Osteocyte (in vitro differentiated cells): ENCODE measurements around the gene BPTF. TPM values are rescaled to one million over a fixed set of nuclear protein-coding genes. Genes with fewer than 3 reads are reported as not detected.
"Not testable (repeated sequence)": the region's sequence is repeated elsewhere in the genome, so short reads cannot be mapped to it uniquely, and the experiment has no call there.

Source experiments
- DNase-seq: peaks from one replicate; pipeline ENCODE4 v3.0.0; 2021; ENCODE audit warnings: mixed read lengths; ENCODE audit not compliant: unreplicated experiment; ENCODE audit errors: extremely low spot score
- H3K27ac Mint-ChIP-seq: one replicate; pipeline ENCODE4 v1.8.0; 2021; ENCODE audit warnings: mild to moderate bottlenecking, mixed read lengths; ENCODE audit not compliant: unreplicated experiment
- H3K27me3 Mint-ChIP-seq: one replicate; pipeline ENCODE4 v1.8.0; 2021; ENCODE audit warnings: mixed read lengths; ENCODE audit not compliant: unreplicated experiment
- H3K36me3 Mint-ChIP-seq: one replicate; pipeline ENCODE4 v1.8.0; 2021; ENCODE audit warnings: mixed read lengths; ENCODE audit not compliant: unreplicated experiment
- H3K4me1 Mint-ChIP-seq: one replicate; pipeline ENCODE4 v1.8.0; 2021; ENCODE audit warnings: mixed read lengths; ENCODE audit not compliant: unreplicated experiment
- H3K4me3 Mint-ChIP-seq: one replicate; pipeline ENCODE4 v1.8.0; 2021; ENCODE audit warnings: mild to moderate bottlenecking, moderate library complexity, mixed read lengths; ENCODE audit not compliant: unreplicated experiment
- H3K9me3 Mint-ChIP-seq: one replicate; pipeline ENCODE4 v1.8.0; 2021; ENCODE audit warnings: mixed read lengths; ENCODE audit not compliant: unreplicated experiment
- CTCF ChIP-seq: fragments of 200-600 bp; sonication (generic); IDR thresholded peaks from 2 replicates; pipeline ENCODE4 v1.5.0; 2021; ENCODE audit warnings: antibody characterized with exemption, mild to moderate bottlenecking, moderate library complexity
- total RNA-seq: library from RNA; stranded (reverse); gene quantifications from 2 replicates; pipeline ENCODE4 v1.2.1, GENCODE V29; 2021

Gene BPTF
- total RNA-seq, 1 donor from 2014 or later, result 95.7 TPM

GRCh38 chr17:68016838-68017237 is 191.5 kb downstream of the BPTF start:
- Mint-ChIP-seq H3K36me3 (no peaks in the 10 kb centered on the region), H3K27me3 (peaks cover 4% of the 10 kb centered on the region), H3K4me3 (no peak overlapping the region), H3K9me3 (no peaks in the 10 kb centered on the region), H3K27ac (no peak overlapping the region), H3K4me1 (peaks cover 6% of the 10 kb centered on the region)
- TF ChIP-seq CTCF, result no peak
- no peak for DNase-seq

- not testable (repeated sequence) for H3K27me3 Mint-ChIP-seq, H3K4me3 Mint-ChIP-seq, H3K9me3 Mint-ChIP-seq, H3K36me3 Mint-ChIP-seq, H3K4me1 Mint-ChIP-seq, H3K27ac Mint-ChIP-seq, DNase-seq
Measured at GRCh38 chr17:68018493-68018892, 193.2 kb downstream of the BPTF start.

GRCh38 chr17:68019336-68019674 is 194.0 kb downstream of the BPTF start:
- peak overlapping the region; percentile 56 for H3K27ac Mint-ChIP-seq
- H3K4me3 Mint-ChIP-seq, result peak overlapping the region; percentile 82
- H3K9me3 Mint-ChIP-seq, result no peaks in the 10 kb centered on the region
- peaks cover 4% of the 10 kb centered on the region for H3K27me3 Mint-ChIP-seq
- H3K4me1 Mint-ChIP-seq, result peaks cover 6% of the 10 kb centered on the region
- DNase-seq, result no peak
- H3K36me3 Mint-ChIP-seq, result no peaks in the 10 kb centered on the region
- no peak for TF ChIP-seq CTCF

DNA sequence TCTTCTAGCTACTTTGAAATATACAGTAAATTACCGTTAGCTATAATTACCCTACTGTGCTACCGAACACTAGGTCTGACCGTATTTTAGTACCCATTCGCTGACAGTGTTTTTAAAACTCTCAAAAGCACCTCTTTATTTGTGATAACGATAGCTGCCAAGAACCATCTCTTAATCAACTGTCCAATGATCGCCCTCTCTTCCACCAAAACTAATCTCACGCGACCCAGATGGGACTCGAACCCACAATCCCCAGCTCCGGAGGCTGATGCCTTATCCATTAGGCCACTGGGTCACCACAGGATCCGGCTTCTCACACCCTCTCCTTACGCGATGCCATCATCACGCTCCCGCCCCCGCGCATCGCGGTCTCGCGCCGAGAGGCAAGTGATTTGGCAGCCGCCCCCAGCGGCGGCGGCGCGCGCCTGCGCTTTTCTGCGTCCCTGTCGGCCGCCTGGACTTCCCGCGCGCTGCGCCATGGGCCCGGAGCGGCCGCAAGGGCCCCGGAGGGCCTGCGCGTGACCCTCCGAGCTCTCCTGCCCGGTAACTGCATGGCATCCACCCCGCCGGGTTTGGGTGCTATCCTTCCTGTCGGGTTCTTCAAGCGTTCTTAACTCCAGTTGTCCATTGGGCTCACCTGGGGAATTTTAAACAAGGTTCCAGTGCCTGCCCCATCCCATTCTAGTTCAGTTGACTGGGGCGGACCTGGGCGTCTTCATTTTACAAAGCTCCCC is 194.5 kb downstream of the BPTF start:
- H3K9me3 Mint-ChIP-seq, result no peaks in the 10 kb centered on the region
- peaks cover 6% of the 10 kb centered on the region for H3K4me1 Mint-ChIP-seq
- no peaks in the 10 kb centered on the region for H3K36me3 Mint-ChIP-seq
- peaks cover 1% of the 10 kb centered on the region for H3K27me3 Mint-ChIP-seq
- peak overlapping the region; percentile 82 for H3K4me3 Mint-ChIP-seq
- TF ChIP-seq CTCF, result peak; percentile 40
- H3K27ac Mint-ChIP-seq, result peak overlapping the region; percentile 79
- peak; percentile 99 for DNase-seq

- no peak for DNase-seq
- Mint-ChIP-seq H3K27me3 (no peaks in the 10 kb centered on the region), H3K4me3 (peak overlapping the region; percentile 82), H3K36me3 (no peaks in the 10 kb centered on the region), H3K27ac (peak overlapping the region; percentile 79), H3K9me3 (no peaks in the 10 kb centered on the region), H3K4me1 (peaks cover 6% of the 10 kb centered on the region)
- TF ChIP-seq CTCF, result no peak
Measured at GRCh38 chr17:68020409-68020756, 195.1 kb downstream of the BPTF start.

DNA sequence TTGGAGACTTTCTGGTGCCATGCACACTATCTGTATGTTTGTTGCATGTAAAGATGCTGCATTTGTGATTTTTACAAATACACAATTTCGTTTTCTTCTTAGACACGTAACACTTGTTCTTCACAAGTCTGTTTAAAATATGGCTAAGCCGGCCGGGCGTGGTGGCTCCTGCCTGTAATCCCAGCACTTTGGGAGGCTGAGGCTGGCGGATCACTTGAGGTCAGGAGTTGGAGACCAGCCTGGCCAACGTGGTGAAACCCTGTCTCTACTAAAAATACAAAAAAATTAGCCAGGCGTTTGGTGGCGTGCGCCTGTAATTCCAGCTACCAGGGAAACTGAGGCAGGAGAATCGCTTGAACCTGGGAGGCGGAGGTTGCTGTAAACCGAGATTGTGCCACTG is 195.5 kb downstream of the BPTF start:
- H3K27me3 Mint-ChIP-seq, H3K9me3 Mint-ChIP-seq, H3K4me1 Mint-ChIP-seq, DNase-seq, H3K36me3 Mint-ChIP-seq: not testable (repeated sequence)
- Mint-ChIP-seq H3K27ac (peak overlapping the region; percentile 79), H3K4me3 (peak overlapping the region; percentile 82)
